Cerebellar nuclear complex (tissue), 1 donor: ENCODE data around the gene MRPL49.
A peak's percentile ranks its signal among the peaks of the same experiment; 100 is the strongest.
"Not testable (repeated sequence)": the region's sequence is repeated elsewhere in the genome, so short reads cannot be mapped to it uniquely, and the experiment has no call there.

ENCODE experiments used
- DNase-seq, 2 experiments: peaks; one replicate each; lab custom pipeline; 2025; lab: John Stamatoyannopoulos, UW

Gene MRPL49

GRCh38 chr11:65132988-65133700 lies 11.0 kb downstream of the MRPL49 start:
- DNase-seq, result no peak

DNA sequence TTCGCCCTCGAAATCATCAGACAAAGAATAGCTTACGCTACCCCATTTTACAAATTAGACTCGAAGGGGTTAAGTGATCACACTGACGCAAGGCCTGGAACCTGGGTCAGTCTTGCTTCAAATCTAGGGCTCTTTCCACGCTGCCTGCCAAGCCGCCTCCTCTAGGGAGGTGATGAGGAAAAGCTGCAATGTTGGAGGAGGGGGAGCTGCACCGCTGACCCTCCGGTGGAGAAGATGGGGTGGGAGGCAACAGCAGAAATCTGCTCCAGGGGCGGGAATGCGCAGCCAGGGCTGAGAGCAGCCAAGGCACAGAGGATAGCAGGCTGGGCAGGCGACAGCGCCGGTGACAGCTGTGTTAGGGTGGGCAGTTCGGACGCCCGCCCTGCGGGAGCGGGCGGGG lies 11.6 kb downstream of the MRPL49 start:
- DNase-seq, result no peak

DNA sequence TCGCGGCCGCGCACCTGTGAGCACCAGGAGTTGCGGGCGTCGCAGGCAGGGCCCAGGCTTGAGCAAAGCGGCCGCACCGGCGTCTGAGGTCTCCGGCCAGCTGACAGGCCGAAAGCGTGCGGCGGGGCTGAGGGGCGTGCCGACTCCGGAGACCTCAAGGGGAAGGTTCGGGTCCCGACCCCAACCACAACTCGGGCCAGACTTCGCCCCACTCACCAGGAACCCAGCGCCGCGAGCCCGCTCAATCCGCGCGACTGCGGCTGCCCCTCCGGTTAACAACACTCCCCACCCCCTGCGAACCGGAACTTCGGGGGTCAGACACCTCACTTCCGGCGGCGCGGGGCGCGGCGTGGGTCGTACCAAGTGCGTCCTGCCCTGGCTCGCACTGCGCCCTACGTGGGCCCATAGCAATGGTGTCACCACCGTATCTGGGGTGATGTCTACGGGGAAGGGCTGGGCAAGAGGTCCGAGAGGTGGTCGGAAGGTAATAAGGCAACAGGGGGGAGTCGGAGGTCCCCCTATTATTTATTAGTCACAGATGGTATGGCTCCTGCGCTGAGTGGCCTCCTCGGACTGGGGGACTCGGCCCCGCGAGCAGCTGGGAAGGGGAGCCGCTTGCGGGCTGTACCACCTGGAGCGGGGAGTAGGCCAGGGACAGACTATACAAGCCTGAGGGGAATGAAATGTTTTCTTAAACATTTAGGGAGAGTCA lies 12.3 kb downstream of the MRPL49 start, which contains the start of gene SYVN1:
Gene SYVN1 (minus strand): TSS at position 280 of the 712 bp plus-strand sequence. CDS start 918 bp downstream, outside the sequence.
- DNase-seq, result peak in 1 of 2 experiments; percentile 67

DNA sequence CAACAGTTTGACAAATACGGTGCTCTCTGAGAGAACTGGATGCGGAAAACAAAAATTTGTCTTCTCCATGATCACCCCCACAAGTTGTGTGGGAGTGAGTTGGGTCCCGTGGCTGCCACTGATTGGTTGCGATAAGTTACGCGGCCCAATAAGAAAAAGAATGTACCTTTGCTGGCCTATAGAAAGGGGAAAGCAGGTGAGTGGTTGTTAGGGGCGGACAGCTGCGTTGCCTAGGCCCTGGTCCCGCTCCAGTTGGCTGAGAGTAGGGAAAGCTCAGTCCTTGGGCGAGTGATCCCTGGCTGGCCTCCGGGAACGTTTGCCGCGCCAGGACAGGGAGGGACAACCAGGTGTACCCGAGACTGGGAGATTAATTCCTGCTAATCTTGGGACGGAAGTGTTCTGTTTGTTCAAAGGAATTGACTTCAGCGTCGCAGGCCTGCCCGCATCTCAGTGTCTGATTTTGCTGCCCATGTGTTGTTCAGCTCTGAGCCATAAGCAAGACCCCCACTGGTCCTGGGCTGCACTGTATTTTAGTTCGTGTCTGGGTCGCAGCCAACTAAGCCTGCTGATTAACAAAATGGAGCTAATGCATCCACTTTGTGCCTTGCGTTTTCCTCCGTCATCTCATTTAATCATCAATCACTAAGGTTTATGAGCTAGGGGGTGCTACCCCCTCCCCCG lies 13.0 kb downstream of the MRPL49 start:
- DNase-seq, result peak; percentile 88 to 96

GRCh38 chr11:65135633-65136145 lies 13.6 kb downstream of the MRPL49 start:
- no peak for DNase-seq

- no peak for DNase-seq
Observed at GRCh38 chr11:65136515-65137096, 14.5 kb downstream of the MRPL49 start.

GRCh38 chr11:65141896-65142494 lies 19.9 kb downstream of the MRPL49 start:
- no peak for DNase-seq

DNA sequence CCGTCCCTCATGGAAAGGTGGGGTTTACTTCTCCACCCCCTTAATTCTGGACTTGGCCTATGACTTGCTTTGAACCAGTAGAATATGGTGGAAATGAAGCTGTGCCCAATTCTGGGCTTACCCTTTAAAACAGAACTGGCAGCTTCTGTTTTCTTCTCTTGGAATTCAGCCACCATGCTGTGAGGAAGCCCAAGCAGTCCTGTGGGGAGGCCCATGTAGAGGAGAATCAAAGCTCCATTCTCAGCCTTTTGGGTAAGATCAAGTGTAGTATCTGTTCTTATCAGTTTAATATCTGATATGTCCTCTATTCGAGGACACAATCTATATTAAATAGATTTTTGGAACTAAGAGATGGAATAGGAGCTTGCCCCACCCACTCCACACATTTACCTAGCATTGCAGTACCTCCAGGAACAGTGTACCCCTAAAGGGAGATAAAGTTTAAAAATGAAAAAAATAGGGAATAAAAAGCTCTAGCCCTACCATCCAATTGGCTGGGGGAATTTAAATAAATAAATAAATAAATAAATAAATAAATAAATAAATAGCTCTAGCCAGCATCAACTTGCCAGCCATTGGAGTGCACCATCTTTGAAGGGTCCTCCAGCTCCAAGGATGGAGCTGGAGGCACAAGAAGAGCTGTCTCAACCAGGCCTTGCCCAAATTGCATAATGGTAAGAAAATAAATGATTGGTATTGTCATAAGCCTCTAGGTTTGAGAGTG lies 25.4 kb downstream of the MRPL49 start:
- no peak for DNase-seq

GRCh38 chr11:65148657-65149056 lies 26.5 kb downstream of the MRPL49 start:
- DNase-seq, result no peak

DNA sequence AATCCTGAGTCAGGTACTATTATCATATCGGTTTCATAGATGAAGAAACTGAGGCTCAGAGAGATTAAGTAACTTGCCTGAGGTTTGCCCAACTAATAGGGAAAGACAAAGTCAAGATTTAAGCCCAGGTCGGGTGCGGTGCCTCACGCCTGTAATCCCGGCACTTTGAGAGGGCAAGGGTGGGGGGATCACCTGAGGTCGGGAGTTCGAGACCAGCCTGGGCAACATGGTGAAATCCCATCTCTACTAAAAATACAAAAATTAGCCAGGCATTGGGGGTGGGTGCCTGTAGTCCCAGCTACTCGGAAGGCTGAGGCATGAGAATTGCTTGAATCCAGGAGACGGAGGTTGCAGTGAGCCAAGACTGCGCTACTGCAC lies 28.0 kb downstream of the MRPL49 start:
- DNase-seq, result not testable (repeated sequence)

DNA sequence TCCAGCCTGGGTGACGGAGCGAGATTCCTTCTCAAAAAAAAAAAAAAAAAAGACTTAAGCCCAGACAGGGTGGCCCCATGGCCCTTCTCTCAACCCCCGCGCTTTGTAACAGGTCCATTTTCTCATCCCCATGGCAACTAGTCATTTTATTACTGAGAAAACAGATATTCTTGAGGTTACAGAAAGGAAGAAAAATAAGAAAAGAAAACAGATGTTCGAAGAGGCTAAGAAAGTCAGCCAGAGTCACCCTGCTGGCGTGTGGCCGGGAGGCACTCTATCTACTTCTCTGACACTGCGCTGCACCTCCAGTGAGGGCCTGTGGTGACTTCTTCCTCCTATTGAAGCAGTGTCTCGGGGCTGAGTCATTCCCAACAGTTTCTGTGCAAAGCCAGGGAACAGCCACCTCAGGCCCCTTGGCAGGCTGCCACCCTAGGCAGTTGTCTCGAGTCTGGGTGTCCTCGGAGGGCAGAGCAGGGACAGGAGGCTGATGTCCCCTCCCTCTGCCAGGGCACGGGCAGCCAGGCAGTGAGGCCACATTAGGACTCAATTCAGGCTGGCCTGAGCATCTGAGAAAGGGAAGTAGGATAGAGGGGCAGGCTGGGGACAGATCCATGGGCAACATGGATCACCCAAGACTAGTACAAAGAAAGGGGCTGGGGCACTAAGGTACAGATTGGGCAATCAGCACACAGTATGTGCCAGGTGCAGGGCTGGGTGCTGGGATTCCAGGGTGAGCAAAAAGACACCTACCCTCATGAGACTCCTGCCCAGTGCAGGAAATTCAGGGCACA lies 28.6 kb downstream of the MRPL49 start:
- no peak for DNase-seq

GRCh38 chr11:65151331-65151899 lies 29.3 kb downstream of the MRPL49 start:
- no peak for DNase-seq

DNA sequence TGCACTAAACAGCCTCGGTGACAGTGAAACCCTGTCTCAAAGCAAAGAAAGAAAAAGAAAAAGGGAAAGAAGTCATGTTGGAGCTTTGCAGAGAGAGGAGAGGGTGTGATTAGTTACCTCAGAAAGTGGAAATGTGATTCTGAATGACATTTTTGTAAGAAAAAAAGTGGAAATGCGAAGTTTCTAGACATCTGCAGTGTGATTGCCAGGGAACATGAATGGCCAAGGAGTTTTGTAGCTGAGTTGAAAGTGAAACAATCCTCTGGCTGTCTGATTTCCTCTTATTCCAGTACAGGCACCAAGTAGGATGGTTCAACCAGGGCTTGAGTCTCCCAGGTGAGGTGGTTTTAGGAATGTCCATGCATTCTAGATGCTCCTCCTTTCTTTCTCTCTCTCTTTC lies 30.0 kb downstream of the MRPL49 start:
- no peak for DNase-seq

DNA sequence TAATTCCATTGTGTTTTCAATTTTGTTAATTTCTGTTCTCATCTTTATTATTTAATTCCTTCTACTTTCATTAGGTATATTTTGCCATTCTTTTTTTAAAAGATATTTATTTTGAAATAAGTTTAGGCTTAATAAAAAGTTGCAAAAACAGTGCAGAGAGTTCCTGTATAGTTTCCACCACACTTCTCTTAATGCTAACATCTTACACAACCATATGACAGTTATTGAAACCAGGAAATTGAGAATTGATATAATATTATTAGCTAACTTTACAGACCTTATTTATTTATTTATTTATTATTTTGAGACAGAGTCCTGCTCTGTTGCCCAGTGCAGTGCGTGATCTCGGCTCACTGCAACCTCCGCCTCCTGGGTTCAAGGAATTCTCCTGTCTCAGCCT lies 34.1 kb downstream of the MRPL49 start:
- DNase-seq, result no peak

GRCh38 chr11:65156926-65157325 lies 34.8 kb downstream of the MRPL49 start:
- no peak for DNase-seq

DNA sequence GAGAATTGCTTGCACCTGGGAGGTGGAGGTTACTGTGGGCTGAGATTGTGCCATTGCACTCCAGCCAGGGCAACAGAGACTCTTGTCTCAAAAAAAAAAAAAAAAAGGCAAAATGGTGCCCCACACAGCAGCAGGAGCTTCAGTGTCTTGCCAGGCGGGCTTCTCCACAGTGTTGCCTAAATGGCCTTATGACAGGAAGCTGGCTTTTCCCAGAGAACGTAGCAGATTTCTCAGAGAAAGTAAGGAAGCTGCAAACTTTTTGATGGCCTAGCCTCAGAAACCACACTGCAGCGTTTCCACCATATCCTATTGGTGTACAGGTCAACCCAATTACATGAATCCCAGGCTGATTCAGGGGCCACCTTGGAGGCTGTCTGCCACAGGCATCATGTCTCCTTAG lies 35.2 kb downstream of the MRPL49 start:
- DNase-seq, result no peak

- DNase-seq, result no peak
Observed at GRCh38 chr11:65159012-65159411, 36.9 kb downstream of the MRPL49 start.

GRCh38 chr11:65160643-65161042 lies 38.5 kb downstream of the MRPL49 start:
- DNase-seq, result no peak

GRCh38 chr11:65163684-65164083 lies 41.6 kb downstream of the MRPL49 start:
- DNase-seq, result no peak
